GM18499 (cell line): ENCODE measurements around the gene TWF2.

Experiments
- ATAC-seq: cut with Tn5 transposase; IDR thresholded peaks from one replicate; pipeline ENCODE4 v1.9.1; 2021; ENCODE audit warnings: moderate number of reproducible peaks; ENCODE audit not compliant: insufficient read depth, unreplicated experiment

TWF2 gene

DNA sequence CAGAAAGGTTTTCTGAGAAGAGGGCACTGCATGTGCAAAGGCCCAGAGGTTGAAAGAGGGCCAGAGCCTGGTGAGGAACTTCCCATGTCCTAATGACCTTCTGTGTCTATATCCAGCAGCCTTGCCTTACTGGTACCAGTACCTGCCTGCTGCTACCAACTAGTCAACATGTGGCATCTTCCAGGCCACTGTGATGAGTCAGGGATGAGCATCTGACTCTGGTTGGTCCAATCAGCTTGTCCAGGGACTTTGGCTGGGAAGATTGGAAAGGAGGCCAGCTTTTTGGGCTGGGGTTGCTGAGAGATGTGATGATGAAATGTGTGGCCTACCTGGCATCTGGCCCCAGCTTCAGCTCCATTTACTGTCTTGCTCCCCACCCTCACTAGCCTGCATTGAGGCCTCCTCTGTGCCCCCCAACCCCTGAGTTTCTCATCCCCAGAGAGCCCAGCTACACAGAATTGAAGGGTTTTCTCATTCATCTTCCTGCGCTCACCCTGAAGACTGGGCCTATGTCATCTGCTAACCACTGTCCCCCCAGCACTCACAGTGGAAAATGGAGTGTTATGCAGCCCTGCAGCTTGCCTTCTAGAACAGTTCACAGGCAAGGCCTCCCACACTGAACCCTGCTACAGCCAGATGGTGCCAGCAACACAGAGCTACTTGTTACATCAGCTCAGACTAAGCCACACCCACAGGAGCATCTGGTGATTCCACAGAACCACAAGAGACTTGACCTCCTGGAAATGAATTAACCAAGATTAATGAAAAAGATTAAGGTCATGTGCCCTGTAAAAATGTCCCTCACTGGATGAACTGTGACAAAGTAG, 1.3 kb upstream of the TWF2 start:
- ATAC-seq, result no peak

- ATAC-seq, result no peak
Observed at GRCh38 chr3:52238193-52238760, 681 bp downstream of the TWF2 start.

- no peak for ATAC-seq
Observed at GRCh38 chr3:52237657-52238172, 1.2 kb downstream of the TWF2 start.

- no peak for ATAC-seq
Observed at GRCh38 chr3:52237006-52237656, 1.8 kb downstream of the TWF2 start.

- no peak for ATAC-seq
Observed at GRCh38 chr3:52236424-52236886, 2.5 kb downstream of the TWF2 start.

DNA sequence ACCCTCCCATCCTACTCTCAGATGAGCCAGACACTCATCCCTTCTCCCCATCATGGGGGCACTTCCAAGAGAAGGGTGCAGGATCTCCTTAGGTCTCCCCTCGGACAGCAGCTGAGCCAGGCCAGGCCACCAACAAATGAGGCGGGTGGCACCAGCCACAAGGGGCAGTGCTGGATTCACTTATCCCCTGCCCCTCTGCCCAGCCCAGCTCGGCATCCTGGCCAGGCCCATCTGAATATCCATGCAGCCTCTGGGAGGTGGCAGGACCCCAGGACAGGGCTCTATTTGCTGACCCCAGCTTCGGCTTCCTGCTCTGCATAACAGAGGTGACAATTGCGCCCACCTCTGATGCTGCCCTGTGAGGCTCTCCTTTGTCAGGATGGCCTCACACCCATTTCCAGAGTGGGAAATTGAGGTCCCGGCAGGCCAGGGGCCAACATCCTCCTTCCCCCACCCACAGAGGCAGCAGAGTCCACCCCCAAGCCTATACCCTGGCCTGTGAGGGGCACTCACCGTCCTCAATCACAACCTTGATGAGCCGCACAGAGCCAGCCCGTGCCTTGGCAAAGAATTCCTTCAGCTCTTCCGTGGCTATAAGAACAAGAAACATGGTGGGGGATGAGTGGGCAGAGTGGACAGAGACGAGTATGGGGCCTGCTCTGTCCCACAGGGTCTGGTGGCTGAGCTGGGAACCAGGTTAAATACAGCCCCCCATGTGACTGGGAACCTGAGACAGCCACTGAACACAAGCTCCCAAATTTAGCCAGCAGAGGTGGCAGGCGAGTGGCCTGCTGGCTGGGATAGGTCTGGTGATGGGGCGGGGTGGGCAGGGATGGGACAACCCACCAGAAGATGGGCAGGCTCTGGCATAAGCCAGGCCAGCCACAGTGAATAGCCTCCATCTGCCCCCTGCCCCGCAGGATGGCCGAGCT, 4.2 kb downstream of the TWF2 start:
- no peak for ATAC-seq

GRCh38 chr3:52233968-52234367, 5.0 kb downstream of the TWF2 start:
- no peak for ATAC-seq

GRCh38 chr3:52233108-52233591, 5.8 kb downstream of the TWF2 start:
- no peak for ATAC-seq

- ATAC-seq, result no peak
Observed at GRCh38 chr3:52232279-52233107, 6.5 kb downstream of the TWF2 start.

DNA sequence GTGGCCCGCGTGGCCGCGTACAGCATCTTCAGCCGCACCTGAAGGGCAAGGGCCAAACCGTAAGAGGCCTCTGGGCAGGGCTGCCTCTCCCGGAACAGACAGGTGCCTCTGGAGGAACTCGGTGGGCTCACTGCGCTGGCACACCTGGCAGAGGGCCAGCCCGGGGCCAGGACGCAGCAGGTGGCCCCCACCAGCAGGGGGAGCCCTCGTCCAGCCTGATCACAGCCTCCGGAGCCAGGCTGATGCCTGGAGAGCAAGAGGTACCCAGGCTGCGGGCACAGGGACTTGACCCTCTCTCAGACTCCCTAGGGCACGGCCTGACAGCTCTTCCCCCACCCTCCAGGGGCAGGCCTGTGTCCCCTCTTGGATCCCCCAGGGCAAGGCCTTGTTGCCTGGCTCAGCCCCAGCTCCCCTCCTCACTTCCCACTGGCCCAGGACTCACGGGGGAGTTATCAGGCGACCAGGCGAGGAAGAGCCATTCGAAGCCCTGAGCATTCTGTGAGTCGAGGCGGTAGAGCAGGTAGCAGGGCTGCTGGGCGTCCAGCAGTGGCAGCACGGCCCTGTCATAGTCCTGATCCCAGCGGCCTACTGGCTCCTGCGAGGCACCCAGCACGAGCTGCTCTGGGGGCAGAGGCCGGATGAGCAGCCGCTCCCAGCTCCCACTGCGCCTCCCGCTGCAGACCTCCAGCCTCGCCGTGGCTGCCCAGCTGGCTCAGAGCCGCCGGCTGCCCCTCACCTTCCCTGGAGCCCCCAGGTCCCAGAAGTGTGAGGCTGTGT, 7.3 kb downstream of the TWF2 start:
- no peak for ATAC-seq

GRCh38 chr3:52230889-52231499, 8.0 kb downstream of the TWF2 start:
- ATAC-seq, result no peak

GRCh38 chr3:52230461-52230860, 8.5 kb downstream of the TWF2 start:
- ATAC-seq, result no peak

DNA sequence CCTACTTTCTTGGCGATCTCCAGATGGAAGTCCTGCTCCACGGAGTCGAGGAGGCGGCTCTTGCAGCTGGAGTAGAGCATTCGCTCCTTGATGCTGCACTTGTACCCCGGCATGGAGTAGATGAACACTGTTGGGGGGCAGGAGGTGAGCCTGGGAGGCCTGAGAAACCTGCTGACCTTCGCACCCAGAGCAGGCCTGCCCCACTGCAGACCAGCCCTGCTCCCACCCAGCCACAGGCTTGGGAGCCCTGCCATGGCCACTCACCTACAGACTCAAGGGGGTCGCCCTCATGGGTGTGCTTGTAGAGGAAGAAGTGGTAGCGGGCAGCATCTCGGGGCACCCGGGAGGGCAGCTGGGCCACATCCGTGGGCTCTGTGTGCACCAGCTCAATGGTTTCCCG, 9.3 kb downstream of the TWF2 start:
- ATAC-seq, result no peak

DNA sequence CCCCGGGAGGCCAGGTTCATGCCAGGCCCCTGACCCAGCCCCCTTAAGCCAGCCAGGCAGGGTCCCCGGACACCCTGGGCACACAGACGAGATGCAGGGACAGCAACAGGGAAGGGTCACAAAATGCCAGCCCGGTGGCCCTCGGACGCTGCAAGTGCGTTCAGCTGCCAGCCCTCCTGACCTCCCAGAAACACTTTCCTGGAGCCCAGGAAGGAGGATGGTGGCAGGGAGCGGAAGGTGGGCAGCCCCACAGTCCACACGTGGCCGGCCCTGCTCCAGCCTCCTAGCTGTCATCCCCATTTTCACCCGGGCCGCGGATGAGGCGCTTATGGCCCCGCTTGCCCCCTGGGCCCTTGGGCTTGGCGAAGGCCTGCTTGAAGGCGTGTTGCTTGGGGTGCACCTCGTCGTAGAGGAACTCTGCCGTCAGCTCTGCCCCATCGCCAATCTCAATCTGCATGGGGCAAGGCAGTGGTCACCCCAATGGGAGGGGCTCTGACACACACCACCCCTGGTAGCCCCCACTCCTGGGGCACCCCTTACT, 10.1 kb downstream of the TWF2 start:
- no peak for ATAC-seq

GRCh38 chr3:52228266-52228665, 10.7 kb downstream of the TWF2 start:
- no peak for ATAC-seq

- ATAC-seq, result no peak
Observed at GRCh38 chr3:52227766-52228165, 11.2 kb downstream of the TWF2 start.

- no peak for ATAC-seq
Observed at GRCh38 chr3:52227117-52227516, 11.8 kb downstream of the TWF2 start.
